GM23248 (cell line): ENCODE measurements around the gene DACH1. TPM values are rescaled to one million over a fixed set of nuclear protein-coding genes. Genes with fewer than 3 reads are reported as not detected.

Experiments
- DNase-seq: peaks from one replicate; pipeline ENCODE4 v3.0.0-alpha.2; 2015
- H2AFZ ChIP-seq: fragments of 200-600 bp; sonication (generic); 2 replicates; pipeline ENCODE4 v1.6.1; 2016; ENCODE audit warnings: antibody characterized with exemption
- H3F3A ChIP-seq: fragments of 200-600 bp; sonication (generic); 2 replicates; pipeline ENCODE4 v1.6.1; 2016; ENCODE audit warnings: mild to moderate bottlenecking, antibody characterized with exemption, mixed run types; ENCODE audit not compliant: insufficient read depth
- H3K27ac ChIP-seq: fragments of 200-600 bp; sonication (generic); 2 replicates; pipeline ENCODE4 v1.5.1; 2016; ENCODE audit warnings: mild to moderate bottlenecking
- H3K27me3 ChIP-seq: fragments of 200-600 bp; sonication (generic); replicated peaks from 2 replicates; pipeline ENCODE4 v1.6.1; 2016; ENCODE audit warnings: mild to moderate bottlenecking; ENCODE audit not compliant: insufficient read depth
- H3K36me3 ChIP-seq: fragments of 200-600 bp; sonication (generic); 2 replicates; pipeline ENCODE4 v1.6.1; 2016; ENCODE audit warnings: low read depth, mild to moderate bottlenecking
- H3K4me1 ChIP-seq: fragments of 200-600 bp; sonication (generic); 2 replicates; pipeline ENCODE4 v1.6.1; 2016; ENCODE audit warnings: mild to moderate bottlenecking; ENCODE audit not compliant: insufficient read depth
- H3K4me2 ChIP-seq: fragments of 200-600 bp; sonication (generic); one replicate; pipeline ENCODE4 v1.6.1; 2016; ENCODE audit warnings: mild to moderate bottlenecking; ENCODE audit not compliant: unreplicated experiment
- H3K4me3 ChIP-seq: fragments of 200-600 bp; sonication (generic); 2 replicates; pipeline ENCODE4 v1.5.1; 2016; ENCODE audit warnings: mild to moderate bottlenecking
- H3K79me2 ChIP-seq: fragments of 200-600 bp; sonication (generic); 2 replicates; pipeline ENCODE4 v1.6.1; 2016; ENCODE audit warnings: mild to moderate bottlenecking; ENCODE audit not compliant: insufficient read depth
- H3K9ac ChIP-seq: fragments of 200-600 bp; sonication (generic); 2 replicates; pipeline ENCODE4 v1.6.1; 2016; ENCODE audit warnings: mild to moderate bottlenecking
- H3K9me2 ChIP-seq: fragments of 200-600 bp; sonication (generic); 2 replicates; pipeline ENCODE4 v1.6.1; 2016; ENCODE audit warnings: mixed run types, mild to moderate bottlenecking, moderate library complexity; ENCODE audit not compliant: insufficient read depth
- H3K9me3 ChIP-seq: fragments of 200-600 bp; sonication (generic); one replicate; pipeline ENCODE4 v1.6.1; 2017; ENCODE audit warnings: low read depth
- H4K20me1 ChIP-seq: fragments of 200-600 bp; sonication (generic); 2 replicates; pipeline ENCODE4 v1.6.0; 2016; ENCODE audit not compliant: insufficient read depth
- EZH2 ChIP-seq: fragments of 200-600 bp; sonication (generic); IDR thresholded peaks from 2 replicates; pipeline ENCODE4 v1.6.1; 2018; ENCODE audit warnings: antibody characterized with exemption, mild to moderate bottlenecking; ENCODE audit not compliant: insufficient read depth, poor library complexity, severe bottlenecking
- EZH2phosphoT487 ChIP-seq: fragments of 200-600 bp; sonication (generic); IDR thresholded peaks from 2 replicates; pipeline ENCODE4 v1.6.1; 2018; ENCODE audit warnings: antibody characterized with exemption, moderate library complexity, mild to moderate bottlenecking, low read depth; ENCODE audit not compliant: insufficient read depth
- WGBS, 2 experiments: methylation state at CpG; one replicate each; pipeline ENCODE4 v1.1.6; 2015 to 2017; ENCODE audit warnings: low lambda C conversion rate in 2 of 2, low coverage in 1 of 2; ENCODE audit errors: missing lambda C conversion rate in 2 of 2; 5-methylcytosine and 5-hydroxymethylcytosine counted together
- in situ Hi-C: fragments of 300-500 bp; cut with MboI; formaldehyde crosslinking; loops from 2 replicates; pipeline ENCODE4 v1.15.0; 2020
- polyA plus RNA-seq: library from polyadenylated mRNA; unstranded; fragments of >200 nt; fragmentation: Nextera tagmentation; extraction: Ambion mirVana; gene quantifications from 2 replicates; pipeline ENCODE4 v1.2.1, GENCODE V29; 2016
- total RNA-seq: library from RNA; depleted of rRNA; stranded (reverse); fragments of >200 nt; shearing (Covaris generic); gene quantifications from 2 replicates; pipeline ENCODE4 v1.2.3, GENCODE V29; 2014

Gene DACH1
- total and polyA plus RNA-seq, 2 experiments from 2014 or later, result not detected

DNA sequence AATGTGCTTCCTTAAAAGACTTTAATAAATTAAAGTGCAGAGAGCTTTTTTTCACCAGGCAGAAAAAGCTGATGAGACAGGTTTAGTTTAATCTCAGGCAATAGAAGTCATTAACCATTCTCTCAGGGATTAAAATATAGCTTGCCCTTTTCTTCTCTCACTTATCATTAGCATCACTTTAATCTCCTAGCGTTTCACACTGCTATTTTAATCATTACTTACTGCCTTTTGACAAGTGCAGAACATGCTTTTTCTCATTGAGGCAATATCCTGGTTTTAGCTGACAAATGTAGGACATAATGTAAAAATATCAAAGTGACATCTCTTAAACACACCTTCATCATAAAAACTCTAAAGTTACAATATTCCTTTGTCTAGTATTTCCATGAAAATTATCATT is 94.6 kb downstream of the DACH1 start:
- no peak overlapping the region for H2AFZ ChIP-seq
- H3K79me2 ChIP-seq, result no peaks in the 10 kb centered on the region
- no peaks in the 10 kb centered on the region for H4K20me1 ChIP-seq
- H3K9me3 ChIP-seq, result no peaks in the 10 kb centered on the region
- H3K9me2 ChIP-seq, result no peaks in the 10 kb centered on the region
- H3K9ac ChIP-seq, result no peak overlapping the region
- no peak overlapping the region for H3K27ac ChIP-seq
- WGBS, 2 experiments, result 2 to 4% methylated on average over 1 of the region's 1 CpG
- no peaks in the 10 kb centered on the region for H3K36me3 ChIP-seq
- in situ Hi-C loops, result no loop called here
- no peaks in the 10 kb centered on the region for H3K4me1 ChIP-seq
- DNase-seq, result no peak
- H3K27me3 ChIP-seq, result no peaks in the 10 kb centered on the region
- TF ChIP-seq EZH2 (no peak), EZH2phosphoT487 (no peak)
- H3F3A ChIP-seq, result no peaks in the 10 kb centered on the region
- no peak overlapping the region for H3K4me2 ChIP-seq
- H3K4me3 ChIP-seq, result no peak overlapping the region

DNA sequence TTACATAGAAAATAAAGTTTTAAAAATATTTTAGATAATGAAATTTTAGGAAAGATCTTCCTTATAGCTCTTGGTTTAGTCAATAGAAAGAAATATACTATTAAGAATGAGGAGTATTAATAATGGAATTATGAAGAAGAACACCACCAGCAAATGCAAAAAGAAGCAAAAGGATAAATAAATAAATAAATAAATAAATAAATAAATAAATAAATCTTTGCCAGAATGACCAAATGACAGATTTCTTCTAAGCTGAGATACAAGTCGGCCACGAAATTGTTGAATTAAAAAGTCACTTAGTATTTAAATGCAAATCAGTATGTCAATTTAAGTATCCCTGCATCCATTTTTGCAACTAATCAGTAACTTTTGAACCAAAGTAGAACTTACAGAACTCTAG is 95.9 kb downstream of the DACH1 start:
- Histone ChIP-seq H3K27ac (no peak overlapping the region), H4K20me1 (no peaks in the 10 kb centered on the region), H3K9me2 (no peaks in the 10 kb centered on the region), H3K36me3 (no peaks in the 10 kb centered on the region), H3K9ac (no peak overlapping the region), H3K27me3 (no peaks in the 10 kb centered on the region), H3F3A (no peaks in the 10 kb centered on the region), H3K4me1 (no peaks in the 10 kb centered on the region), H2AFZ (no peak overlapping the region), H3K4me2 (no peak overlapping the region), H3K4me3 (no peak overlapping the region), H3K9me3 (no peaks in the 10 kb centered on the region), H3K79me2 (no peaks in the 10 kb centered on the region)
- in situ Hi-C loops, result no loop called here
- no peak for TF ChIP-seq EZH2
- WGBS, 2 experiments, result 35 to 39% methylated on average over 2 of the region's 2 CpGs
- no peak for DNase-seq

DNA sequence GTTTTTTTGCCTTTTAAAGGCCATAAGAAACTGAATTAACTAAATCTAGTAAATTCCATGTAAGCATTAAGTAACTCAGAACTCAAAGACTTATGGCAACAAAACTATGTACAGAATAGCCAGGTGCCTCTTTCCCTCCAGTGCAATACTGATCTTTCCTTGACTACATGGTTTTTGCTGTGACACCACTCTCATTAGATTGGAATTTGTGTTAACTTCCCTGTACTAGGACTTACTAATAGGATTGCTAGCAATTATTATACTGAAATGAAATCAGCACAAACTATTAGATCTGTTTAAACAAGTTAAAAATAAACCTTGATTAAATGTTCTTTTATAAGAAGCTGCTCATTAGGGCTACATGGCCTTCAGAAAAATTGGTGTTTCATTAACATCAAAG is 96.3 kb downstream of the DACH1 start:
- Histone ChIP-seq H4K20me1 (no peaks in the 10 kb centered on the region), H3K36me3 (no peaks in the 10 kb centered on the region), H3K9me3 (no peaks in the 10 kb centered on the region), H3K9ac (no peak overlapping the region), H3K79me2 (no peaks in the 10 kb centered on the region), H3K4me3 (no peak overlapping the region), H3K27ac (no peak overlapping the region), H3K4me2 (no peak overlapping the region), H3K27me3 (no peaks in the 10 kb centered on the region), H3K4me1 (no peaks in the 10 kb centered on the region), H3F3A (no peaks in the 10 kb centered on the region), H3K9me2 (no peaks in the 10 kb centered on the region), H2AFZ (no peak overlapping the region)
- TF ChIP-seq EZH2phosphoT487 (no peak), EZH2 (no peak)
- DNase-seq, result no peak
- in situ Hi-C loops, result no loop called here

DNA sequence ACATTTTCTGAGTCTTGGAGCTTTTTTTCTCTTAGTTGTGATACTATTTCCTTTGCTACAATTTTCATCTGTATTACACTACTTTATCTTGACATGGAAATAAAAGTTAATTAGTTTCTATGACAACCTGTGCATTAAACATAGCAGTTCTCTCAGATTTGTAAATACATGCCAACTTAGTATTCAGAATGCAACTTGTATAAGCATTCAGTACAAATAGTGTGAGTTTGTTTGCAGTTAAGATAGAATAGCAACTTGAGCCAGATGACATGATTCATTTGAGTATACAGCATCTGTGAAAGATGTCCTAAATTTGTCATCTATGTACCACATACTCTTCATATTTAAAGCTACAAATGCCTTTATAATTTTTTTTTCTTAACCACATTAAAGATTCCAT is 98.1 kb downstream of the DACH1 start:
- Histone ChIP-seq H3K9me2 (no peaks in the 10 kb centered on the region), H3K36me3 (no peaks in the 10 kb centered on the region), H3K79me2 (no peaks in the 10 kb centered on the region), H3K9me3 (no peaks in the 10 kb centered on the region), H2AFZ (no peak overlapping the region), H3K4me1 (no peaks in the 10 kb centered on the region), H3K27me3 (no peaks in the 10 kb centered on the region), H3F3A (no peaks in the 10 kb centered on the region), H3K4me2 (no peak overlapping the region), H4K20me1 (no peaks in the 10 kb centered on the region), H3K4me3 (no peak overlapping the region), H3K9ac (no peak overlapping the region), H3K27ac (no peak overlapping the region)
- in situ Hi-C loops, result no loop called here
- TF ChIP-seq EZH2phosphoT487 (no peak), EZH2 (no peak)
- no peak for DNase-seq

DNA sequence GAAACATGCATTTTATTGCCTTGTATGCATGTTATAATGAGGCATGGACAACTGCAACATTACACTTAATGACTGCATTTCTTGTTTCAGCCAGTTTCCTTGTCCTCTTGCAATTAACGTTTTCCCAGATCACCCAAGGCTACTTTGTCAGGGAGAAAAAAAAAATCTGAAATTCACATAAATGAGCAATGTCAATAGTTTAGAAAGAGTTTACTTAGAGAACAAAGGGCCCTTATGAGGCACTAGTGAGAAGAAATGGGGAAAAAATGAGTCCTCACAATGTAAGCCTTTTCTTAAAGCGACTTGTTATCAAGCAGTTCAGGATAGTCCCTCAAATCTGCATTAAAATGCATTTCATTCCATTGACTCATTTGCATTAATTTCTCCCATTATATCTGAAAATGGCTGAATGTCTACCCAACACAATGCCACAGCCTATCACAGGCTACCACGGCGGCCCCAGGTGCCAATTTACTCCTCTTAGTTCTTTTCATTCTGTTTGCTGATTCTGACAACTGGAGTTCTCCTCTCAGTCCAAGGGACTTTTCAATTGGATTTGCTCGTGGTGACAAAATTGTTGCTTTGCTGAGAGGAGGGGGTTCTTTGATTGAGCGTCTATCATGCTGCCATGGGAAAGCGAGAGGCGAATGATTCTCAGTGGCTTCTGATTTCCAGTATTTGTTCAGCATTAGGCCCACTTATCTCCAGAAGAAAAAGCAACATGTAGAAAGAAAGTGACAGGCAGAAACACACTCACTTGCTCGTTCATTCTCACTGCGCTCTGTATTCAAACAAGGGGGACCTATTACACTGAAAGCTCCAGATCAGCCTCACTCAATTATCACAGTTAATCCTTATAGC is 107.1 kb downstream of the DACH1 start:
- H3K4me3 ChIP-seq, result no peak overlapping the region
- no peaks in the 10 kb centered on the region for H3K9me2 ChIP-seq
- no peak overlapping the region for H3K4me2 ChIP-seq
- H3K36me3 ChIP-seq, result no peaks in the 10 kb centered on the region
- no peaks in the 10 kb centered on the region for H3K79me2 ChIP-seq
- no peaks in the 10 kb centered on the region for H3K27me3 ChIP-seq
- no peak overlapping the region for H2AFZ ChIP-seq
- WGBS, 2 experiments, result 36 to 42% methylated on average over 10 of the region's 10 CpGs
- no peaks in the 10 kb centered on the region for H3F3A ChIP-seq
- TF ChIP-seq EZH2phosphoT487, result no peak
- no peak for TF ChIP-seq EZH2
- no peak for DNase-seq
- H3K4me1 ChIP-seq, result no peaks in the 10 kb centered on the region
- in situ Hi-C loops, result no loop called here
- H3K9me3 ChIP-seq, result no peaks in the 10 kb centered on the region
- no peak overlapping the region for H3K9ac ChIP-seq
- H3K27ac ChIP-seq, result no peak overlapping the region
- no peaks in the 10 kb centered on the region for H4K20me1 ChIP-seq
